Panc1 (cell line): Measurements from ENCODE around the gene LIPH. TPM values are rescaled to one million over a fixed set of nuclear protein-coding genes. Genes with fewer than 3 reads are reported as not detected.

Experiments
- ATAC-seq: fragments of 200-7000 bp; cut with Tn5 transposase; 2 replicates; pipeline ENCODE4 v1.9.1; 2020; ENCODE audit warnings: mild to moderate bottlenecking, moderate library complexity
- BruUV-seq: library from RNA; stranded (reverse); fragments of 400-500 nt; replicated peaks from 2 replicates; lab custom pipeline; 2021; lab: Mats Ljungman, UMichigan
- CTCF ChIA-PET: fragments of 300-600 bp; sonication (Branson Sonifier 250); formaldehyde crosslinking; loops from one replicate; lab custom pipeline; 2022; ENCODE audit warnings: antibody characterized with exemption; lab: Charles Lee
- POLR2A ChIA-PET: fragments of 300-600 bp; sonication (Branson Sonifier 250); formaldehyde crosslinking; loops from one replicate; lab custom pipeline; 2022; ENCODE audit warnings: antibody characterized with exemption; lab: Charles Lee
- DNase-seq: peaks from one replicate; pipeline ENCODE4 v3.0.0-alpha.2; 2010; ENCODE audit warnings: low read depth, low spot score
- H3K27ac ChIP-seq: 2 replicates; pipeline ENCODE4 v1.5.1; 2011; ENCODE audit warnings: mild to moderate bottlenecking, low read length, inconsistent platforms
- H3K27me3 ChIP-seq: fragments of 200-500 bp; sonication (Bioruptor generic); 2 replicates; pipeline ENCODE4 v1.6.0; 2014; ENCODE audit warnings: low read length, inconsistent platforms; ENCODE audit not compliant: control insufficient read depth, insufficient read depth
- H3K36me3 ChIP-seq: fragments of 200-500 bp; sonication (Bioruptor generic); 2 replicates; pipeline ENCODE4 v1.5.1; 2014; ENCODE audit warnings: inconsistent platforms, mild to moderate bottlenecking, low read length, moderate library complexity; ENCODE audit not compliant: control insufficient read depth, insufficient read depth
- H3K4me1 ChIP-seq: 2 replicates; pipeline ENCODE4 v1.5.1; 2011; ENCODE audit warnings: inconsistent platforms, mild to moderate bottlenecking, low read length, moderate library complexity; ENCODE audit not compliant: control insufficient read depth, insufficient read depth
- H3K4me3 ChIP-seq, 2 experiments: 2 replicates each; pipeline ENCODE4 v1.5.1; 2011 to 2012; ENCODE audit warnings: low read depth in 2 of 2, low read length in 2 of 2, mild to moderate bottlenecking in 2 of 2, inconsistent platforms in 1 of 2, moderate library complexity in 1 of 2
- H3K9me3 ChIP-seq: fragments of 200-500 bp; sonication (Bioruptor generic); 2 replicates; pipeline ENCODE4 v1.5.1; 2014; ENCODE audit warnings: low read depth, mild to moderate bottlenecking, inconsistent platforms, low read length, moderate library complexity; ENCODE audit not compliant: control insufficient read depth, insufficient read depth
- POLR2AphosphoS5 ChIP-seq: IDR thresholded peaks from 2 replicates; pipeline ENCODE4 v1.6.1; 2012; ENCODE audit warnings: mild to moderate bottlenecking, low read depth, low read length, moderate library complexity
- SIN3A ChIP-seq: IDR thresholded peaks from 2 replicates; pipeline ENCODE4 v1.6.1; 2012; ENCODE audit warnings: low read depth, mild to moderate bottlenecking, low read length, moderate library complexity, borderline replicate concordance; ENCODE audit not compliant: insufficient read depth
- TCF7L2 ChIP-seq: IDR thresholded peaks from 2 replicates; pipeline ENCODE4 v1.6.1; 2011; ENCODE audit warnings: mild to moderate bottlenecking, low read depth, low read length, inconsistent platforms
- in situ Hi-C: cut with HindIII; loops from 2 replicates; pipeline ENCODE4 v1.10.0; 2016; ENCODE audit warnings: low sequenced_read_pairs, low pct_unique_long_range_greater_than_20kb
- intact Hi-C: fragments of 100-400 bp; cut with micrococcal nuclease; formaldehyde crosslinking; loops from one replicate; pipeline ENCODE4 v1.10.0; 2022; ENCODE audit not compliant: unreplicated experiment
- total RNA-seq: library from RNA; stranded (reverse); gene quantifications from one replicate; pipeline ENCODE4 v1.2.1, GENCODE V29; 2021; ENCODE audit not compliant: unreplicated experiment
- TF ChIP-seq, protein P1 (sequence below): fragments of 450-650 bp; IDR thresholded peaks from 2 replicates; pipeline ENCODE4 v1.5.1; 2017; ENCODE audit warnings: mild to moderate bottlenecking
- TF ChIP-seq, protein P2 (sequence below), 2 experiments: IDR thresholded peaks; 2 replicates each; pipeline ENCODE4 v1.6.1; 2011 to 2012; ENCODE audit warnings: low read depth in 2 of 2, control low read depth in 1 of 2, low read length in 1 of 2, mild to moderate bottlenecking in 1 of 2, moderate library complexity in 1 of 2; ENCODE audit not compliant: insufficient read depth in 1 of 2

LIPH gene
- total RNA-seq, 1 experiment from 2014 or later: 19.9 TPM

DNA sequence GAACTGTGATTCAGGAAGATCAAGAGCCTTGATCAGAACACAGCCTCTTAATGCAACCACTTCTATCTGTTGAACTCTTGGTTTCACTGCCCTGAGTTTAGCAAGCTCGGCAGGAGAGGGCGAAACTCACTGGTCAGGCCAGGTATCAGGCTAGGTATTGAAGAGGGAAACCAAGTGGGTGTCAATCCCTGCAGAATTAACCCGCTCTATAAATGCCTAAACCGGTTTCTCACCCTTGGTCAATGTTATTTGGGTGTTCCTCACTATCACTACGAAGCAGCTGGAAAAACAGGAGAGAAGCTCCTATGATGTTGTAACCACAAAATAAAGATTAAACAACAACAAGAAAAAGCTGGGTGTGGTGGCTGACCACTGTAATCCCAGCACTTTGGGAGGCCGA is 23.9 kb downstream of the LIPH start:
- Histone ChIP-seq H3K27ac (no peak overlapping the region), H3K36me3 (no peaks in the 10 kb centered on the region), H3K27me3 (no peaks in the 10 kb centered on the region), H3K4me3 (no peak overlapping the region), H3K9me3 (no peaks in the 10 kb centered on the region), H3K4me1 (no peaks in the 10 kb centered on the region)
- intact Hi-C loops (no loop called here), in situ Hi-C loops (no loop called here)
- ChIA-PET POLR2A (interaction anchor here (0.6 to 0.7 kb wide), 2 partner anchors 15 to 479 kb away, joined by 6 to 7 read pairs; no protein-coding TSS in a partner anchor), CTCF (interaction anchor here (0.5 kb wide), 1 partner anchor 654 kb away, joined by 11 read pairs; no protein-coding TSS in a partner anchor)
- ATAC-seq (peak; percentile 22), DNase-seq (no peak)
- TF ChIP-seq TCF7L2: no peak
- TF ChIP-seq SIN3A: no peak
- TF ChIP-seq, protein P1, sequence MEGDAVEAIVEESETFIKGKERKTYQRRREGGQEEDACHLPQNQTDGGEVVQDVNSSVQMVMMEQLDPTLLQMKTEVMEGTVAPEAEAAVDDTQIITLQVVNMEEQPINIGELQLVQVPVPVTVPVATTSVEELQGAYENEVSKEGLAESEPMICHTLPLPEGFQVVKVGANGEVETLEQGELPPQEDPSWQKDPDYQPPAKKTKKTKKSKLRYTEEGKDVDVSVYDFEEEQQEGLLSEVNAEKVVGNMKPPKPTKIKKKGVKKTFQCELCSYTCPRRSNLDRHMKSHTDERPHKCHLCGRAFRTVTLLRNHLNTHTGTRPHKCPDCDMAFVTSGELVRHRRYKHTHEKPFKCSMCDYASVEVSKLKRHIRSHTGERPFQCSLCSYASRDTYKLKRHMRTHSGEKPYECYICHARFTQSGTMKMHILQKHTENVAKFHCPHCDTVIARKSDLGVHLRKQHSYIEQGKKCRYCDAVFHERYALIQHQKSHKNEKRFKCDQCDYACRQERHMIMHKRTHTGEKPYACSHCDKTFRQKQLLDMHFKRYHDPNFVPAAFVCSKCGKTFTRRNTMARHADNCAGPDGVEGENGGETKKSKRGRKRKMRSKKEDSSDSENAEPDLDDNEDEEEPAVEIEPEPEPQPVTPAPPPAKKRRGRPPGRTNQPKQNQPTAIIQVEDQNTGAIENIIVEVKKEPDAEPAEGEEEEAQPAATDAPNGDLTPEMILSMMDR: no peak
- TF ChIP-seq, protein P2, sequence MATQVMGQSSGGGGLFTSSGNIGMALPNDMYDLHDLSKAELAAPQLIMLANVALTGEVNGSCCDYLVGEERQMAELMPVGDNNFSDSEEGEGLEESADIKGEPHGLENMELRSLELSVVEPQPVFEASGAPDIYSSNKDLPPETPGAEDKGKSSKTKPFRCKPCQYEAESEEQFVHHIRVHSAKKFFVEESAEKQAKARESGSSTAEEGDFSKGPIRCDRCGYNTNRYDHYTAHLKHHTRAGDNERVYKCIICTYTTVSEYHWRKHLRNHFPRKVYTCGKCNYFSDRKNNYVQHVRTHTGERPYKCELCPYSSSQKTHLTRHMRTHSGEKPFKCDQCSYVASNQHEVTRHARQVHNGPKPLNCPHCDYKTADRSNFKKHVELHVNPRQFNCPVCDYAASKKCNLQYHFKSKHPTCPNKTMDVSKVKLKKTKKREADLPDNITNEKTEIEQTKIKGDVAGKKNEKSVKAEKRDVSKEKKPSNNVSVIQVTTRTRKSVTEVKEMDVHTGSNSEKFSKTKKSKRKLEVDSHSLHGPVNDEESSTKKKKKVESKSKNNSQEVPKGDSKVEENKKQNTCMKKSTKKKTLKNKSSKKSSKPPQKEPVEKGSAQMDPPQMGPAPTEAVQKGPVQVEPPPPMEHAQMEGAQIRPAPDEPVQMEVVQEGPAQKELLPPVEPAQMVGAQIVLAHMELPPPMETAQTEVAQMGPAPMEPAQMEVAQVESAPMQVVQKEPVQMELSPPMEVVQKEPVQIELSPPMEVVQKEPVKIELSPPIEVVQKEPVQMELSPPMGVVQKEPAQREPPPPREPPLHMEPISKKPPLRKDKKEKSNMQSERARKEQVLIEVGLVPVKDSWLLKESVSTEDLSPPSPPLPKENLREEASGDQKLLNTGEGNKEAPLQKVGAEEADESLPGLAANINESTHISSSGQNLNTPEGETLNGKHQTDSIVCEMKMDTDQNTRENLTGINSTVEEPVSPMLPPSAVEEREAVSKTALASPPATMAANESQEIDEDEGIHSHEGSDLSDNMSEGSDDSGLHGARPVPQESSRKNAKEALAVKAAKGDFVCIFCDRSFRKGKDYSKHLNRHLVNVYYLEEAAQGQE (IDR thresholded peaks at IDR 0.05; ENCODE audit: insufficient read depth in 1 of 2, low read depth in 2 of 2, low read length in 1 of 2): no peak
- no peak for TF ChIP-seq POLR2AphosphoS5
- no TSS peak for BruUV-seq

DNA sequence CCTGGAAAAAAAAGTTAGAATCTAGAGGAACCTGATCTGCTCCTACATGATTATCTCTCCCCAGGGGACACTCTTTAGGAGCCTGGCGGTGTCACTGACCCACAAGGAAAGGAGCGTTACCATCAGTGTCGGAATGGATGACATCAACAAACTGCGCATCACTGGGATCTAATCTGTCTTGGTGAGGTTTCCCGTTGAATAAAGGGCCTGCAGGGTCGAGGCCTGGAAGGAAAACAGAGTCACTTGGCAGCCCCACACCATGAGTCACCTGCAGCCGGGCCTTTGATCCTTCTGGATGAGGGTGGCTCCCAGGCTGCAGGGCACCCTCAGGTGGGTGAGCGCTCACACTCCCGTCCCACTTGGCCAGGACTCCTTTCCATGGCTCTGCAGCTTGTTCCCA is 25.0 kb downstream of the LIPH start:
- TF ChIP-seq, protein P1: no peak
- TF ChIP-seq TCF7L2: peak; percentile 89
- no peaks in the 10 kb centered on the region for H3K36me3 ChIP-seq
- H3K9me3 ChIP-seq: no peaks in the 10 kb centered on the region
- ChIA-PET CTCF (no interaction called here), POLR2A (no interaction called here)
- no TSS peak for BruUV-seq
- in situ Hi-C loops (no loop called here), intact Hi-C loops (no loop called here)
- H3K27ac ChIP-seq: no peak overlapping the region
- no peaks in the 10 kb centered on the region for H3K4me1 ChIP-seq
- H3K4me3 ChIP-seq: no peak overlapping the region
- DNase-seq (no peak), ATAC-seq (peak; percentile 68; the same call in 1 of the 2 replicates)
- no peaks in the 10 kb centered on the region for H3K27me3 ChIP-seq
